HepG2 (cell line): ENCODE measurements around the gene TMEM174. TPM values are rescaled to one million over a fixed set of nuclear protein-coding genes. Genes with fewer than 3 reads are reported as not detected.

Source experiments
- ATAC-seq: fragments of 200-7000 bp; cut with Tn5 transposase; 3 replicates; pipeline ENCODE4 v1.9.1; 2020; ENCODE audit warnings: mild to moderate bottlenecking, moderate library complexity
- BruUV-seq: library from RNA; stranded (reverse); fragments of 400-500 nt; replicated peaks from 2 replicates; lab custom pipeline; 2021; lab: Mats Ljungman, UMichigan
- CTCF ChIA-PET: fragments of 300-600 bp; formaldehyde crosslinking; extraction: SDS; loops from one replicate; lab custom pipeline; 2021; ENCODE audit warnings: low total read pairs, inconsistent platforms, low intra/inter-chr PET ratio; lab: Yijun Ruan, JAX
- POLR2A ChIA-PET: fragments of 350-600 bp; sonication (Branson Sonifier 250); formaldehyde crosslinking; loops from one replicate; lab custom pipeline; 2020; ENCODE audit warnings: antibody characterized with exemption, inconsistent platforms; lab: Yijun Ruan, JAX
- DNase-seq: peaks from one replicate; pipeline ENCODE4 v3.0.0-alpha.2; 2015; ENCODE audit warnings: low spot score
- FAIRE-seq: peaks from 3 replicates; lab custom pipeline; 2011; peaks lifted over from hg19 to GRCh38; lab: Jason Lieb, UNC
- H2AFZ ChIP-seq: one replicate; pipeline ENCODE4 v1.6.1; 2011; ENCODE audit warnings: low read length, inconsistent platforms
- H3K27ac ChIP-seq: fragments of 300-600 bp; 3 replicates; pipeline ENCODE4 v1.8.0; 2011; ENCODE audit warnings: mixed run types, mild to moderate bottlenecking, mixed read lengths, low read length, inconsistent platforms; ENCODE audit not compliant: insufficient read depth; ENCODE audit errors: extremely low read length
- H3K27me3 ChIP-seq, 2 experiments: fragments of 200-600 bp in 1 of 2; 2 replicates in 1 of 2; 3 replicates in 1 of 2; pipeline versions ENCODE4 v1.6.0 to v1.8.0; 2011; ENCODE audit warnings: low read length in 2 of 2, mild to moderate bottlenecking in 2 of 2, moderate library complexity in 2 of 2, inconsistent platforms in 1 of 2; ENCODE audit not compliant: insufficient read depth in 2 of 2, control insufficient read depth in 1 of 2
- H3K36me3 ChIP-seq, 2 experiments: fragments of 200-600 bp in 1 of 2; replicated peaks in 1 of 2; 2 replicates in 1 of 2; 3 replicates in 1 of 2; pipeline versions ENCODE4 v1.5.1 to v1.8.0; 2011; ENCODE audit warnings: low read length in 2 of 2, inconsistent platforms in 1 of 2; ENCODE audit not compliant: insufficient read depth in 2 of 2, control insufficient read depth in 1 of 2
- H3K4me1 ChIP-seq: 2 replicates; pipeline ENCODE4 v1.5.1; 2012; ENCODE audit warnings: low read length, inconsistent platforms; ENCODE audit not compliant: insufficient read depth
- H3K4me2 ChIP-seq: 2 replicates; pipeline ENCODE4 v1.6.0; 2011; ENCODE audit warnings: low read depth, low read length, inconsistent platforms
- H3K4me3 ChIP-seq, 3 experiments: fragments of 200-600 bp in 1 of 3; sonication (generic), shearing (Covaris generic) in 1 of 3; replicated peaks in 1 of 3; 2 replicates each; pipeline ENCODE4 v1.5.1; 2011 to 2016; ENCODE audit warnings: low read length in 3 of 3, inconsistent platforms in 2 of 3, low read depth in 2 of 3, mild to moderate bottlenecking in 2 of 3, control low read depth in 1 of 3, mixed read lengths in 1 of 3; ENCODE audit not compliant: insufficient read depth in 1 of 3
- H3K79me2 ChIP-seq: one replicate; pipeline ENCODE4 v1.6.1; 2011; ENCODE audit warnings: low read length, inconsistent platforms; ENCODE audit not compliant: insufficient read depth
- H3K9ac ChIP-seq: 2 replicates; pipeline ENCODE4 v1.6.0; 2011; ENCODE audit warnings: mild to moderate bottlenecking, low read depth, low read length, inconsistent platforms; ENCODE audit not compliant: insufficient read depth
- H3K9me3 ChIP-seq: 2 replicates; pipeline ENCODE4 v1.5.1; 2012; ENCODE audit warnings: mild to moderate bottlenecking, low read length
- H4K20me1 ChIP-seq: 2 replicates; pipeline ENCODE4 v1.6.0; 2011; ENCODE audit warnings: inconsistent platforms, mild to moderate bottlenecking, low read length, moderate library complexity; ENCODE audit not compliant: insufficient read depth
- ARHGAP35 ChIP-seq: sonication (generic); formaldehyde crosslinking; IDR thresholded peaks from 2 replicates; pipeline ENCODE4 v1.9.0; 2022; ENCODE audit warnings: mild to moderate bottlenecking, inconsistent platforms, moderate library complexity, missing genetic modification reagents, borderline replicate concordance
- ATF2 ChIP-seq: sonication (generic); formaldehyde crosslinking; IDR thresholded peaks from 2 replicates; pipeline ENCODE4 v1.4.0; 2020; ENCODE audit warnings: missing genetic modification reagents
- ATRX ChIP-seq: sonication (generic); formaldehyde crosslinking; IDR thresholded peaks from 2 replicates; pipeline ENCODE4 v1.4.0; 2020; ENCODE audit warnings: missing genetic modification reagents, borderline replicate concordance
- BCL3 ChIP-seq: sonication (generic); formaldehyde crosslinking; IDR thresholded peaks from 2 replicates; pipeline ENCODE4 v1.5.1; 2020; ENCODE audit warnings: mild to moderate bottlenecking, missing genetic modification reagents, moderate library complexity
- GLMP ChIP-seq: sonication (generic); formaldehyde crosslinking; IDR thresholded peaks from 2 replicates; pipeline ENCODE4 v1.9.0; 2021; ENCODE audit warnings: missing genetic modification reagents, mild to moderate bottlenecking, borderline replicate concordance
- IRF9 ChIP-seq: sonication (generic); formaldehyde crosslinking; IDR thresholded peaks from 2 replicates; pipeline ENCODE4 v1.8.0; 2022; ENCODE audit warnings: missing genetic modification reagents, mild to moderate bottlenecking, borderline replicate concordance
- KLF11 ChIP-seq: IDR thresholded peaks from 2 replicates; pipeline ENCODE4 v1.6.1; 2016; ENCODE audit warnings: missing compliant biosample characterization
- RXRB ChIP-seq: IDR thresholded peaks from 2 replicates; pipeline ENCODE4 v1.6.1; 2016; ENCODE audit warnings: borderline replicate concordance, missing genetic modification reagents, missing compliant biosample characterization
- STAG1 ChIP-seq: sonication (generic); formaldehyde crosslinking; IDR thresholded peaks from 2 replicates; pipeline ENCODE4 v1.4.0; 2020; ENCODE audit warnings: missing genetic modification reagents
- TEAD3 ChIP-seq: optimal IDR thresholded peaks from 2 replicates; pipeline ENCODE3; 2016; ENCODE audit warnings: borderline replicate concordance
- ZFP37 ChIP-seq: sonication (generic); formaldehyde crosslinking; IDR thresholded peaks from 2 replicates; pipeline ENCODE4 v1.4.0; 2020; ENCODE audit warnings: missing genetic modification reagents, borderline replicate concordance
- WGBS: methylation state at CpG from one replicate; pipeline ENCODE4 v1.1.6; 2017; ENCODE audit warnings: low lambda C conversion rate; 5-methylcytosine and 5-hydroxymethylcytosine counted together
- in situ Hi-C: cut with HindIII; loops from 2 replicates; pipeline ENCODE4 v1.10.0; 2017; ENCODE audit warnings: low pct_unique_long_range_greater_than_20kb; ENCODE audit not compliant: extremely low pct_ligation_motif_present
- intact Hi-C: fragments of 100-400 bp; cut with micrococcal nuclease; formaldehyde crosslinking; loops from one replicate; pipeline ENCODE4 v1.10.0; 2022; ENCODE audit not compliant: unreplicated experiment
- polyA plus RNA-seq, 8 experiments: library from polyadenylated mRNA; depleted of rRNA in 3 of 8; stranded (reverse) in 7 of 8; unstranded in 1 of 8; fragments of >200 nt; fragmentation: Illumina TruSeq in 4 of 8; extraction: Trizol in 4 of 8; gene quantifications; 2 replicates each; pipeline versions ENCODE4 v1.2.1 to v1.2.3, GENCODE V29; 2011 to 2016; ENCODE audit warnings: low read depth in 4 of 8, missing spikeins in 1 of 8, mixed read lengths in 1 of 8; ENCODE audit not compliant: insufficient read depth in 1 of 8
- total RNA-seq, 5 experiments: library from RNA; depleted of rRNA; stranded (reverse); fragments of >200 nt; fragmentation: Illumina TruSeq; extraction: Trizol; gene quantifications; 2 replicates each; pipeline ENCODE4 v1.2.3, GENCODE V29; 2016; ENCODE audit warnings: low read depth in 1 of 5

TMEM174 gene
- total and polyA plus RNA-seq, 2 of the 13 experiments (the other 11 are each of a cell fraction or from before 2014, with no cell fraction given) = not detected

GRCh38 chr5:73136055-73136562 is 36.9 kb upstream of the TMEM174 start:
- Histone ChIP-seq H3K27me3 (peaks cover 1 to 17% of the 10 kb centered on the region in 2 experiments; a peak in 4 of 5 replicates), H4K20me1 (no peaks in the 10 kb centered on the region), H3K4me1 (no peaks in the 10 kb centered on the region), H3K27ac (no peak overlapping the region), H3K4me2 (no peak overlapping the region), H3K4me3 (no peak overlapping the region), H3K9me3 (no peaks in the 10 kb centered on the region), H2AFZ (no peak overlapping the region), H3K79me2 (no peaks in the 10 kb centered on the region), H3K9ac (no peak overlapping the region), H3K36me3 (no peaks in the 10 kb centered on the region)
- DNase-seq = no peak
- 77% methylated on average over 4 of the region's 15 CpGs for WGBS
- intact Hi-C loops (no loop called here), in situ Hi-C loops (no loop called here)
- no peak for TF ChIP-seq IRF9 (CRISPR knock-in tag)
- TF ChIP-seq TEAD3 (CRISPR knock-in tag) = peak; percentile 28
- no TSS peak for BruUV-seq
- POLR2A ChIA-PET = no interaction called here
- peak; percentile 43; the same call in 2 of the 3 replicates for ATAC-seq
- FAIRE-seq = no peak
- CTCF ChIA-PET = no interaction called here

- Histone ChIP-seq H3K36me3 (no peaks in the 10 kb centered on the region), H3K9me3 (no peaks in the 10 kb centered on the region), H3K9ac (no peak overlapping the region), H3K4me3 (no peak overlapping the region), H4K20me1 (no peaks in the 10 kb centered on the region), H3K4me2 (no peak overlapping the region), H3K27me3 (peaks cover 1 to 17% of the 10 kb centered on the region in 2 experiments; a peak in 4 of 5 replicates), H3K4me1 (no peaks in the 10 kb centered on the region), H3K79me2 (no peaks in the 10 kb centered on the region), H2AFZ (no peak overlapping the region), H3K27ac (no peak overlapping the region)
- 25% methylated on average over 8 of the region's 10 CpGs for WGBS
- BruUV-seq = no TSS peak
- POLR2A ChIA-PET = no interaction called here
- intact Hi-C loops = no loop called here
- DNase-seq (no peak), FAIRE-seq (no peak), ATAC-seq (no peak)
- CTCF ChIA-PET = no interaction called here
- in situ Hi-C loops = no loop called here
- TF ChIP-seq STAG1 (CRISPR knock-in tag) (no peak), ZFP37 (CRISPR knock-in tag) (no peak), BCL3 (CRISPR knock-in tag) (no peak), GLMP (CRISPR knock-in tag) (no peak), KLF11 (CRISPR knock-in tag) (no peak), RXRB (CRISPR knock-in tag) (no peak), ATRX (CRISPR knock-in tag) (no peak), ATF2 (CRISPR knock-in tag) (no peak), ARHGAP35 (no peak)
Measured at GRCh38 chr5:73137563-73138530, 35.1 kb upstream of the TMEM174 start.
